ENCODE measurements around the gene INAFM2. TPM values are rescaled to one million over a fixed set of nuclear protein-coding genes. Genes with fewer than 3 reads are reported as not detected.

The INAFM2 gene
- total and polyA plus RNA-seq, 2 donors (not counting 3 experiments of a cell fraction or from before 2014, with no cell fraction given): 10.4 to 24.1 TPM

DNA sequence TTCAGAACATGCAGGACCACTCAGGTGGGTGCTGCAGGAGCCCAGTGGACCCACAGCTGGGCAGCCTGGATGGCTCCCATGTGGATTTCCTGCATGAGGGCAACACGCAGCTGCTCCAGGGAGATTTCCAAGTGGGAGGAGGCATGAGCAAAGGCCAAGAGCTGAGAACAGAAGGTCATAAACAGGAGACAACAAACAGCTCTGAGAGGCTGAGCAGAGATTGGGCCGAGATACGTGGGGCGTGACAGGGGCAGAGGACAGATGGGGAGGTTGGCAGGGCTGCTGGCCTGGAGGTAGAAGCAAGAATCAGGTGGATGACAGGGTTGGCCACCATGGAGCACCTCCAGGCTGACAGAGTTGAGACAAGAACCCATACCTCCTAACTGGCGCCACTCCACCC, 30.2 kb downstream of the INAFM2 start:
- Histone ChIP-seq H4K20me1 (replicated peaks; ENCODE audit: control insufficient read depth, extremely low read depth, insufficient read depth, low read length) (no peaks in the 10 kb centered on the region), H3K4me3 (replicated peaks in 1 of 3; ENCODE audit: insufficient read depth in 1 of 3, low read depth in 1 of 3, low read length in 3 of 3) (no peak overlapping the region), H3K4me1 (ENCODE audit: control insufficient read depth, extremely low read depth, insufficient read depth, low read length) (peaks cover 7% of the 10 kb centered on the region), H3K4me2 (ENCODE audit: insufficient read depth, low read length) (no peak overlapping the region), H3K9ac (replicated peaks; ENCODE audit: extremely low read depth, insufficient read depth, low read length) (no peak overlapping the region), H3K27ac (ENCODE audit: insufficient read depth, low read depth, low read length) (no peak overlapping the region), H3K36me3 (ENCODE audit: control insufficient read depth in 2 of 2, extremely low read depth in 1 of 2, insufficient read depth in 2 of 2, low read length in 2 of 2) (no peaks in the 10 kb centered on the region), H3K79me2 (ENCODE audit: control insufficient read depth, insufficient read depth, low read length) (no peaks in the 10 kb centered on the region), H3K27me3 (ENCODE audit: control insufficient read depth in 2 of 2, insufficient read depth in 2 of 2, low read length in 2 of 2) (peaks cover 3 to 6% of the 10 kb centered on the region in 2 experiments), H3K9me3 (replicated peaks; ENCODE audit: control insufficient read depth, insufficient read depth, low read length) (no peaks in the 10 kb centered on the region), H3K9me1 (replicated peaks; ENCODE audit: control insufficient read depth, extremely low read depth, insufficient read depth, low read length) (no peaks in the 10 kb centered on the region), H2AFZ (ENCODE audit: low read depth, low read length) (no peak overlapping the region)
- TF ChIP-seq JUN (IDR thresholded peaks at IDR 0.05; ENCODE audit: borderline replicate concordance, insufficient read depth, insufficient read length, low read depth) (no peak), GATA2 (IDR thresholded peaks at IDR 0.05; ENCODE audit: insufficient read depth, insufficient read length, low read depth, low read length) (no peak), POLR2AphosphoS5 (IDR thresholded peaks at IDR 0.05; ENCODE audit: insufficient read depth, low read depth, low read length) (no peak)
- TF ChIP-seq, protein P1, sequence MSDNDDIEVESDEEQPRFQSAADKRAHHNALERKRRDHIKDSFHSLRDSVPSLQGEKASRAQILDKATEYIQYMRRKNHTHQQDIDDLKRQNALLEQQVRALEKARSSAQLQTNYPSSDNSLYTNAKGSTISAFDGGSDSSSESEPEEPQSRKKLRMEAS (IDR thresholded peaks at IDR 0.05; ENCODE audit: insufficient read depth, insufficient read length): no peak
- no TSS peak for BruUV-seq (replicated peaks)
- intact Hi-C loops (cut with micrococcal nuclease) (no loop called here), dilution Hi-C loops (cut with MboI; ENCODE audit: extremely low pct_ligation_motif_present, low sequenced_read_pairs) (no loop called here)
- ChIA-PET POLR2A (no interaction called here), CTCF (interaction anchor here (1.0 to 6.4 kb wide), 4 partner anchors 10 to 31 kb away, joined by 3 to 82 read pairs (median 26); partner anchors contain the start of genes CCDC9B and INAFM2)
- DNase-seq (ENCODE audit: low read depth, low spot score) (no peak), FAIRE-seq (no peak)

DNA sequence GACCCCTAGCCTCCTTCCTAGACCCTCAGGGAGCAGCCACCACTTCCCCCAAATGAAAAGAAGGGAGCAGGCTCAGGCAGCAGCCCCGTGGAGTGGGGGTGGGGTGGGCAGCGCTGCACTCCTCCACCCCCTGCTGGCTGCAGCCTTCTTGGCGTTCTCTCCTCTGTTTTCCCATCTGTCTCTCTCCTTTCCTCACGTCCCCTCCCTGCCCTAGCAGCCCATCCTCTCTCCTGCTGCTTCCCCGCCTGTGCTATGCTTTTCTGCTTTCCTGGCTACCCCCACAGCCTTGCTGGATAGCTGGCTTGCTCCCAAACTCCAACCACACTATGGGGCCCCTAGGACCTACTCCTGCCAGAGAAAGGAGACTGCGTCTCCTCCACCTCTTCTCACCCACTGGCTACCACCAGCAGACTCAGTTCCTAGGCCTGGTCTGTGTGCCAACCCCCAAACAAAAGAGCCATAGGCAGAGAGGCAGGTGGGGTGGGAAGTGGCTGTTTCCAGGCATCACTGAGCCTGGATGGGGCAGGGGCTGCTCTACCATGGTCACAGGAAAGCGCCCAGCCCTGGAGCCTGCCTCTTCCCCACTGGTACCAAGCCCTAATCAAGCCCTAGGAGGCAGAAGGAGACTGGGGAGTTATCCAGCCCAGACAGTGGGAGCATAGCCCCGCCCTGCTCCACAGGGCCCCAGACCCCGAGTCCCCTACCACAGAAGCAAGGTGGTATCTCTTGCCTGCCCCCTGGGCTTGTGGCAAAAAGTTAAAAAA, 31.1 kb downstream of the INAFM2 start:
- Histone ChIP-seq H3K9ac (replicated peaks; ENCODE audit: extremely low read depth, insufficient read depth, low read length) (no peak overlapping the region), H3K9me1 (replicated peaks; ENCODE audit: control insufficient read depth, extremely low read depth, insufficient read depth, low read length) (no peaks in the 10 kb centered on the region), H3K36me3 (ENCODE audit: control insufficient read depth in 2 of 2, extremely low read depth in 1 of 2, insufficient read depth in 2 of 2, low read length in 2 of 2) (no peaks in the 10 kb centered on the region), H3K4me1 (ENCODE audit: control insufficient read depth, extremely low read depth, insufficient read depth, low read length) (peaks cover 8% of the 10 kb centered on the region), H3K9me3 (replicated peaks; ENCODE audit: control insufficient read depth, insufficient read depth, low read length) (no peaks in the 10 kb centered on the region), H4K20me1 (replicated peaks; ENCODE audit: control insufficient read depth, extremely low read depth, insufficient read depth, low read length) (no peaks in the 10 kb centered on the region), H3K4me3 (replicated peaks in 1 of 3; ENCODE audit: insufficient read depth in 1 of 3, low read depth in 1 of 3, low read length in 3 of 3) (no peak overlapping the region), H2AFZ (ENCODE audit: low read depth, low read length) (no peak overlapping the region), H3K4me2 (ENCODE audit: insufficient read depth, low read length) (no peak overlapping the region), H3K27me3 (ENCODE audit: control insufficient read depth in 2 of 2, insufficient read depth in 2 of 2, low read length in 2 of 2) (peaks cover 9% of the 10 kb centered on the region in 2 experiments), H3K79me2 (ENCODE audit: control insufficient read depth, insufficient read depth, low read length) (no peaks in the 10 kb centered on the region), H3K27ac (ENCODE audit: insufficient read depth, low read depth, low read length) (no peak overlapping the region)
- DNase-seq (ENCODE audit: low read depth, low spot score) (peak; percentile 33), FAIRE-seq (no peak)
- BruUV-seq (replicated peaks): no TSS peak
- ChIA-PET POLR2A (no interaction called here), CTCF (interaction anchor here (1.0 to 6.4 kb wide), 10 partner anchors 8 to 75 kb away, joined by 3 to 82 read pairs (median 6); partner anchors contain the start of genes CCDC9B, INAFM2 and IVD)
- intact Hi-C loops (cut with micrococcal nuclease): no loop called here
- dilution Hi-C loops (cut with MboI; ENCODE audit: extremely low pct_ligation_motif_present, low sequenced_read_pairs): no loop called here
- TF ChIP-seq POLR2A (IDR thresholded peaks at IDR 0.05; ENCODE audit: low read depth, low read length) (no peak), POLR2AphosphoS5 (IDR thresholded peaks at IDR 0.05; ENCODE audit: insufficient read depth, low read depth, low read length) (no peak), JUN (IDR thresholded peaks at IDR 0.05; ENCODE audit: borderline replicate concordance, insufficient read depth, insufficient read length, low read depth) (no peak), MYC (IDR thresholded peaks at IDR 0.05; ENCODE audit: low read depth, low read length) (no peak)
- TF ChIP-seq, protein P2, sequence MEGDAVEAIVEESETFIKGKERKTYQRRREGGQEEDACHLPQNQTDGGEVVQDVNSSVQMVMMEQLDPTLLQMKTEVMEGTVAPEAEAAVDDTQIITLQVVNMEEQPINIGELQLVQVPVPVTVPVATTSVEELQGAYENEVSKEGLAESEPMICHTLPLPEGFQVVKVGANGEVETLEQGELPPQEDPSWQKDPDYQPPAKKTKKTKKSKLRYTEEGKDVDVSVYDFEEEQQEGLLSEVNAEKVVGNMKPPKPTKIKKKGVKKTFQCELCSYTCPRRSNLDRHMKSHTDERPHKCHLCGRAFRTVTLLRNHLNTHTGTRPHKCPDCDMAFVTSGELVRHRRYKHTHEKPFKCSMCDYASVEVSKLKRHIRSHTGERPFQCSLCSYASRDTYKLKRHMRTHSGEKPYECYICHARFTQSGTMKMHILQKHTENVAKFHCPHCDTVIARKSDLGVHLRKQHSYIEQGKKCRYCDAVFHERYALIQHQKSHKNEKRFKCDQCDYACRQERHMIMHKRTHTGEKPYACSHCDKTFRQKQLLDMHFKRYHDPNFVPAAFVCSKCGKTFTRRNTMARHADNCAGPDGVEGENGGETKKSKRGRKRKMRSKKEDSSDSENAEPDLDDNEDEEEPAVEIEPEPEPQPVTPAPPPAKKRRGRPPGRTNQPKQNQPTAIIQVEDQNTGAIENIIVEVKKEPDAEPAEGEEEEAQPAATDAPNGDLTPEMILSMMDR (IDR thresholded peaks at IDR 0.05; ENCODE audit: extremely low read depth in 1 of 2, insufficient read depth in 1 of 2, low read depth in 1 of 2, low read length in 2 of 2): peak; percentile 43 to 85
